OCI-M2 (cell line): ENCODE data around the gene EPHX1.
"Not testable (repeated sequence)": the region's sequence is repeated elsewhere in the genome, so short reads cannot be mapped to it uniquely, and the experiment has no call there.

Experiments
- DNase-seq: peaks from one replicate; lab custom pipeline; 2025; ENCODE audit not compliant: unreplicated experiment; lab: John Stamatoyannopoulos, UW

Gene EPHX1

DNA sequence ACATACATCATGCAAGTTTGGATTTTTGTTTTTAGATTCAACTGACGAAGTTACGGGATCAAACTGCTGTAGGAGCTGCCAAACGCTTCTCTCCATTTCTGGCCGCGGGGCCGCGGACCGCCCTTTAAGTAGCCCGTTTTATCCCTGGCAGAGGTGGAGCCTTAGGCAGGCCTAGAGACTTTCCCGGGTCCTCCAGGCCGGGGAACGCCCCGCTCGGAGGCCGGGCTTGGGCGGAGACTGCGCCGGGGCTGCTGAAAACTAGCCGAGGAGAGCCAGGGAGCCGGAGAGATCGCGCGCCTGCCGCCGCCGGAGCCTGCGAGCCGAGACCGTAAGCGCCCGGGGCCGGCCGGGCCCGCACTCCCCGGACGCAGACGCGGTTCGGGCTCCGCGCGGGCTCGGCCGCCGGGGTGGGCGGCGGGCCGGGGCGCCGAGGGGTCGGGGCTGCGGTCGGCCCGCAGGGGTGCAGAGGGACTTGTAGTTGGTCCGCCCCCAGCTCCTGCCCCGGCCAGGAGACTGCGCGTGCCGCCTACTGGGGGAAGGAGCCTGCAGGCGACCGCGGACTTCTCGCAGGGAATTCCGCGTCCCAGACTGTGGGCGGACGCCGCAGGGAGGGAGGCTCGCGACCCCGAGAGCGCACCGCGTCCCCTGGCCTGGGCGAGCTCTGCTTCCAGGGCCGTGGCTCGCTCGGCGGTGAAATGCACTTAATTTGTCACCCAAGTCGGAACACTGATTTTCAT lies at the start of gene EPHX1:
Gene EPHX1, plus strand, starts transcription at position 283 of the 737 bp plus-strand sequence. CDS start 18,606 bp downstream, outside the sequence.
- no peak for DNase-seq

DNA sequence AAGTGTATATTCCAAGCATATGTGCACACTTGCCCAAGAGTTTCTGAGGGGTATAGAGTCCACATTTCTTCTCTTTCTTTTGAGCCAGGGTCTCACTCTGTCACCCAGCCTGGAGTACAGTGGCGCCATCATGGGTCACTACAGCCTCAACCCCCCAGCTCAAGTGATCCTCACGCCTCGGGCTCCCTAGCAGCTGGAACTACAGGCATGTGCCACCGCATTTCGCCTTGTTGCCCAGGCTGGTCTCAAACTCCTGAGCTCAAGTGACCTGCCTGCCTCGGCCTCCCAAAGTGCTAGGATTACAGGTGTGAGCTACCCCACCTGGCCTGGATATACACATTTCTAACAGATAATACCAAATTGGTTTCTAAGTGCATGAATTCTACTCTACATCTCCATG lies 49.4 kb upstream of the EPHX1 start:
- no peak for DNase-seq

DNA sequence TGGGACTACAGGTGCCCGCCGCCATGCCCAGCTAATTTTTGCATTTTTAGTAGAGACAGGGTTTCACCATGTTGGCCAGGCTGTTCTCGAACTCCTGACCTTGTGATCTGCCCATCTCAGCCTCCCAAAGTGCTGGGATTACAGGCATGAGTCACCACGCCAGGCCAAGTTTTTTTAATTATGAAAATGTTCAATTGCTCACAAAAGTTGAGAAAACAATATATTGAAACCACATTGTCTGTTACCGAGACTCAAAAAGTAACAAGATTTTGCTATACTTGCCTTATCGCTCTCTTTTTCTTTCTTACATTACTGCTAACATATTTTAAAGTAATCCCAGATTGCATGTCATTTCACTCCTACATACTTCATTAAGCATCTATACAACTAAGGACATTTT lies 48.5 kb upstream of the EPHX1 start:
- DNase-seq, result not testable (repeated sequence)

DNA sequence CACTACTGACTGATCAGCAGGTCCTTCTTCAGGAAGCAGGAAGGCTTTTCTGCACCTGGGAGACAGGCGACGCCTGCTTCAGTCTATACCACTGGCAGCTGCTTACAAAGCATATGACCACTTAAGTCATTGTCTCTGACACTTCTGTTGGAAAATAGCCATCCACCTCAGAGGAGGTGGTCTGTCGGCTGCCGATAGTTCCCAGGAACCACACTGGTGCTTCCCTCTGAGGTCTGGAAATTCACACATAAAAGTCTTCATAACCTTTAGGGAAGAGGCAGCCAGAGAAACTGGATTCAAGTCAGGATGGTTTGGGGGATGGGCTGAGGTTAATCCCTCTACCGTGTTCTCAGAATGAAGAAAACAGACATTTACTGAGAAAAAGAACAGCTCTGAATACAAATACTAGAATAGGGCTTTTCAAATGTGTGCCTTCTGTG lies 47.9 kb upstream of the EPHX1 start:
- no peak for DNase-seq

DNA sequence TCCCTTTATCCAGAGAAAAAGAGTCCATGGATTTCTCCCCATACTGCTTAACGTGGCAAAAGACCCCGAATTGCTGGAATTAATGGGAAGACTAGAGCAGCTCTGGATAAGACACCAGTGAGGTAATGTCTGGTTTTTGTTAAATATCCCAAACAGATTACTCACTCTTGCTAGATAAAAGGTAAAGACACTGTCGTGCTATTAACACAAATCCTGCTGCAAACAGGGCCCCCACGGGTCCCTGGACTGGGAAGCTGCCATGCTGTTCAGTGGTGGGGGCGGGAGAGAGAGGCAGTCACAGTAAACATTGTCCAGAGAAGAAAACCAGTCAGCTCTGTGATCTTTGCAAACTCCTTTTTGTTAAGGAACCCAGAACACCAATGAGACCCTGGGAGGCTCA lies 47.5 kb upstream of the EPHX1 start:
- no peak for DNase-seq

DNA sequence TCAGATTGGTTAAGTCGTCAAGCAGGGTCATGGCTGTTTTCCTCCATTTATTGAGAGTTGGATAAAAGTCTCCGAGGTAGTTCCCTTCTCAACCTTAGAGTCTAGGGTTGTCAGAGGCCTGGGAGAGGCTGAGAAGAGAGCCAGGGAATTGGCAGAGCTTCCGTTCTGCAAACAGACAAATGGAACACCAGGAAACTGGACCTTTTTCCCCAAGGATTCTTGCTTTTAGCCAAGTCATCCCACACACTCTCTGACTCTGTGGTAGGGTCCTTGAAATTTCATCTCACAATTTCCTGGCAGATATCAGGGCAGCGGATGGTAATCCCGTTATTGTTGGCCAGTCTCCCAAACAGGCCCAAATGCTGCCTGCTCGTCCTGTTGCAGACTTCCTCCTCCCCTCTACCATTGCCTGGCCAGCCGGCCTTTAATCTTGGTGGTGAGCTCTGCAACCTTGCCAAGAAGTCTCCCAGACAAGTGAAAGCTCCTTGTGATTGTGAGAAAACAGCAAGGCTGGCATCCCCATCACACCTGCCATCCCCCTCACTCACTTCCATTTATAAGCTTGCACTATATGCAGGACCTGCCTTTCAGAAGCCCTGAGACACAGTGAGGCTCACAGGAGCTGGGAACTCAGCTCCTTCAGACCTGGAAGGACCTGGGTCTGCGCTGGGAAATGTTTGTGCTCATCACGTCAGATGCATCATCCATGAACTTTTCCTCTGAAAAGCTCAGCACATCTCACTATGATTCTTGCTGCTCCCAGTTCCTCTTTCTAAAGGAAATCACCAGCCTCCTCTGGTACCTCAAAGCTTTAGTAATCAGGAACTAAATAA lies 46.0 kb upstream of the EPHX1 start:
- DNase-seq, result no peak

DNA sequence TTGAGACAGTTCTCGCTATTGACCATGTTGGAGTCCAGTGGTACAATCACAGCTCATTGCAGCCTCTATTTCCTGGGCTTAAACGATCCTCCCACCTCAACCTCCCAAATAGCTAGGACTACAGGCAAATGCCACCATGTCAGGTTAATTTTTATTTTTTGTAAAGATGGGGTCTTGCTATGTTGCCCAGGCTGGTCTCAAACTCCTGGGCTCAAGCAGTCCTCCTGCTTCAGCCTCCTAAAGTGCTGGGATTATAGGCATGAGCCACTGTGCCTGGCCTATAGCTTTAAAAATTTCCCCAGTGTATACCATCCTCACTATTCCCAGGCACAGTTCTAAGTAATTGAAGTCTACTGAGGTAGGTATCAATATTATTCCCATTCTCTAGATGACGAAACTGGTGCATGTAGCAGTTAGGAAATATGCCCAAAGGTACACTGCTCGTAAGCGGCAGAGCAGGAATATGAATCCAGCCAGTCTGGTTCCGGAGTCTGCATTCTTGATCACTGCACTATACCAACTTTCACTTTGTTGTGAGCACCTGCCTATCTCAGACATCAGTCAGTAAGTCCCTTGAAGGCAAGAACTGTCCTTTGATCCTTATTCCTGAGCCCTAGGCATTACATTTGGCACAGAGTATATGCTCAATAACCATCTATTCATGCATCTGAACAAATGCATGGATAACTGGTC lies 43.8 kb upstream of the EPHX1 start:
- no peak for DNase-seq

DNA sequence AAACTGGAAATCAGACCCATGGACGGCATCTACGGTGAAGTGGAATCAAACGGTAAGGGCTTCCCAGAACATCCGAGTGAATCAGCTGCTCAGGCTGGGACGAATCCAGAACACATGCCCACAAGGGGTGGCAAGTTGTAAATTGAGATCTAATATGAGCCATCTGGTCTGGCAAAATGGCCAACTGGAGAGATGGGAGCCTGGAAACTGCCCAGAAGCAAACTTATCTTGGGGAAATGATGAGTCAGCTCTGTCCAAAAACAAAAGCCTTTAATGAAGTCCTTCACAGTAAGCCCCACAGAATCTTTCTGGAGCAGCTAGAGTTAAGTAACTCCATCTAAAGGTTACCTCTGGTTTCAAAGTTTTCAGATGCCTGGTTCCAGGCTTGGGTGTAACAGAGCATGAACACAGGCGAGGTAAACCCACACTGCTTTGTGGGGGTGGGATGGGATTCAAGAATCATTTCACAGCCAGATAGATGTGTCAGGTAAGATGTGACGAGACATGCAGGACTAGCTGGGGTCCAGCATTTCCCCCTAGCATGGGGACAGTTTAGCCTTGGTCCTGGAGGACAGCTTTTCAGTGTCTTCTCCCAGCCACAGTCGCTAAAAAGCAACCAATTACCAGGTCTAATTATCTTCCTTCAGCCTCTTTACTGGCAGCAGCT lies 42.8 kb upstream of the EPHX1 start:
- no peak for DNase-seq

DNA sequence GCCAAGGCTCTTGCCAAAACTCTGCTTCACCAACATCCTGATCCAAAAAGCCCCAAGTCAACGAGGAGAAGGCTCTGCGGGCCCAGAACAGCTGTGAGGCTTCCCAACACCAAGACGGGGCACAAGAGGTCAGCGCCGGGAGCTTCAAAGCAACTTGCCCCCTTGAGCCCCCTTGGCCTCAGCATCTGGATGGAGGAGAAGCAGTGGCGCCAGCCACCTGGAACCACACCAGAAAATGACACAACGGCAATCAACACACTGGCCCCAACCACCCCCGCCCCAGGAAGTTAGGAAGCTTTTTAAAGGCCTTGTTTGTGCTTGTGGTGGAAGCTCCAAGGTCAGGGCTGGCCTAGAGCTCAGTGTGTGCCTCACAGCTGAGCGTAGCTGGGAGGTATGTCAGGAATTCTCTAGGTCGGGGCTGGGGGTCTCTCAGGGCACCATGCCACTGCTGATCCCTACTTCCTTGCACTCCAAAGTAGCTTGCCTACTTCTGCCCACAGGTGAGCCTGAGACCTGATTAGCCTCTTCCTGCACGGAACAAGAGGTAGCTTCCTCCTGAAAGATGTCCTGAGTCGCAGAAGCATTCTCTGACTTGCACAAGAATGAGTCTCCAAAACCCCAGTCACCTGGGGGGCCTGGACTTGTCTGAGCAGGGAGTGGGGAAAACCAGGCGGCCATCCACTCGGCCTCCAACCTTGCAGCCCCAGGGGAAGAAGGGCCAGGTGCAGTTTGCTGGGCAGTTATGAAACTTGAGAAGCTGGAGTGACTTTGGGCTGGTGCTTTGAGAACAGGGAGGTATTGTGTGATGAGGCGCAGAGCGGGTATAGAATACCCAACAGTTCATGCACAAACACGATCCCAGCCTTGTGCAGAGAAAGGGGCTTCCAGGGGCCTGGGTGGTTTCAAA lies 42.0 kb upstream of the EPHX1 start:
- no peak for DNase-seq

DNA sequence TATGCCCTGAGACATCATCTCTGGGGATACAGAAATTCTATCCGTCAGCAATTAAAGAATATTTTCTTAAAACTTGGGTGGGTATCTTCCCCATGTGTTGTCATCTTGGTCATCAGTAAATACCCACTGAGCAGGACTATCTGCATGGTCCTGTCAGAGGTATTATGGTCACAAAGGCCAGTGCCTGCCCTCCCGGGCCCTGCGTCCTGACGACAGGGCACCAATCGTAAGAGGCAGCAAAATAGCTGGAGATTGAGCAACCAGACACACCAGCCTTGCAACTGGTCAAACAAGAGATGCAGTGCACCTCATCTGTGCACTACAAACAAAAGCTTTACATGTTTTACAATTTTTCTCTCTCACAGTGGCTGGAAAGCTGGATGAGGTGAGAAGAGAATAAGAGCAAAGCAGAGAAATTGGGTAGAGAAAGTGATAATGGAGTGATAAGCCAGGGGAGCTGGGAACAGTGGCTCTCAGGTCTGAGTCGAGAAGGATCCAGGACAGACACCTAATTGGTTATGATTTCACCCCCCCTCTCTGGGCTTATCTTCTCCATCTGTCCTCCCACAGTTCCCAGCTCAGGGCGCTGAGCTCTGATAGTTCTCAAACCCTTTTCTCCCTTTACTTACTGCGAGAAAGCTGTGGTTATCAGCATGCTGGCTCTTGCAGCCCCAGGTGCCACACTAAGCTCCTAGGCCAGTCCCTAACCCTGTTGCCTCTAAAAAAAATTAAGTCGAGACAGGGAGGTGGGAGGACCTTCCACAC lies 41.1 kb upstream of the EPHX1 start:
- no peak for DNase-seq

DNA sequence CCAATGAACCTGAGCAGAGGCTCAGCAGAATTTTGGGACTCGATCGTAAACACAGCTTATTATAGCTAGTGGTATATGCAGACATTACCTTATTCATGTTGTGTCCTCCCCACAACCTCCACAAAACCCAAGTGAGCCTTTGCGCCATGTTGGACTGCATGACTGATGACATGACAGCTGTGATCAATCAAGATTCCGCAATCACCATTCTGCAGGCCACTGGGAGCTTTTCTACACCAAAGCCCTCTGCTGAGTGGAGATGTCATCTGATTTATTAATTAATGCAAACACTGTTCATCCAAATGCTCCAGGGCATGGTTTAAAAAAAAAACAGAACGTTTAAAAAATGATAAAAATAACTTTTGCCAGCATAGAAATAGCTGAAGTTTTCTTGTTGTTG lies 40.2 kb upstream of the EPHX1 start:
- no peak for DNase-seq

DNA sequence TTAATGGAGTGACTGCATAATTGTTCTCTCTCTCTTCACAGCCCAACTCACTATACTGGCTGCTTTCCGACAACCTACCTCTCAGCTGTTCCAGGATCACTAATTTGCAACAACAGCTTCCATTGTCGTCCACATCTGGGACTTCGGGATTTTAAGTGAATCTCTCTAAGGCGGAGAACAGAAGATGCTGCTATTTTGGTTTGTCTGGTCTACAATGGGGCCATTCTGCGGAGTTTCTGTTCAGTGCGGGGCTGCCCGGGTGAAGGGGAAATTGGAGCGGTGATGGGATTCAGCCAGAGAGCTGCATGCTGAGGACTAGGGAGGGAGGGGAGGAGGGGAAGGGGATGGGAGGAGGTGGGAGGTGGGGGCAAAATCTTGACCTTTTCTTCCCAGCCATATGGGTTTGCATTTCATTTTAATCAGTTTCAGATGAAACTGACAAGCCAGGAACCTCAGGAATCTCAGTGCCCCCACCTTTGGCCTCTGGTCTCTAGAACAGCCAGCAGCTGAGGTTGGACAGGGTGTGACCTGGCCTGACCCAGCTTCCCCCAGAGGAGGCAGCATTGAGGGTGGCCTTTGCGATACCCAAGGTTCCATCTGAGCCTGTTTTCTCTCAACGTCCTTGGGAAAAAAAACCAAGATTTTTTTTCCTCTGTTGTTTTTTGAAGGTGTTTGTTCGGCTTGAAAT lies 39.2 kb upstream of the EPHX1 start:
- no peak for DNase-seq

DNA sequence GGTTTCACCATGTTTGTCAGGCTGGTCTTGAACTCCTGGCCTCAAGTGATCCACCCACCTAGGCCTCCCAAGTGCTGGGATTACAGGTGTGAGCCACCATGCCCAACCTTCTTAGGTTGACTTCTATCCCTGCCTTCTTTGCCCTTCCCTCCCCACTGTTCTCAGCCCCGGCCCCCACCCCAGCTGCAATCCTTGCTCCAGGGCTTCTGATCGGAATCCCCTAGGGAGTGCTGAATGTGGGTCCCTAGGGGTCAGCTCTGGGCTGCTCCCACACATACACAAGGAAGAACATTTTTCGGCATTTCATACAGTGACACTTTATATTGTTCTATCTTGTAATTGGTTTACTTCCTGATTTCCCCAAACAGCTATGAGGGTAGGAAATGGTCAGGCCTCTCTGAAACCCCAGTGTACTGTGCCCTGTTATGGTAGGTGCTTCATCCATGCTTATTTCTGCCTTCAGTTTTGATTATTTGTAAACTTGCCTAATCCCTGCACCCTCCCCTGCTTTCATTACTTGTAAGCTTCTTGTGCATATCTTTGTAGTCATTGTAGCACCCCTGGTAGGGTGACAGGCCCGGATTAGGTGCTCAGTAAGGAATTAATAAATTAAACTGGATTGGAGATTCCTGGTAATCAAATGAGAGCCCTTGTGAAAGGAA lies 38.1 kb upstream of the EPHX1 start:
- no peak for DNase-seq

DNA sequence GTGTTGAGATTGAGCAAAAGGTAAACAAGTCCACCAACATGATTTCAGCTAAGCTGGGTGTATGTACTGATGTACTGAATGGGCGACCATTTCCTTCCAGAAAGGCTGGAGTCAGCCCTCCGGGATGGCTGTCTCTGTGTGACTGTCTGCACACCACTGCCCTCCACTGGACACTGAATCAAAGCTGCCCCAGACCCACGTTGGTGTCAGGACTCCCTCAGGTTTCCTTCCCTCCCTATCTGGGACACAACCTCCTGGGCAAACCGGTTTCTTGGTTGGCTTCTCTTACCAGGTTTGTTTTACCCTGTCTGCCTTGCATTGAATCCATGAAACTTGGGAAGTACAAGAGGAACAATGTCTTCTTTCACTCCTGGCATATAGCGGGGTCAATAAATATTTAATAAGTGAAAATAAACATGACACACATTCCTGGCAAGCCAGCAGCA lies 37.6 kb upstream of the EPHX1 start:
- no peak for DNase-seq

DNA sequence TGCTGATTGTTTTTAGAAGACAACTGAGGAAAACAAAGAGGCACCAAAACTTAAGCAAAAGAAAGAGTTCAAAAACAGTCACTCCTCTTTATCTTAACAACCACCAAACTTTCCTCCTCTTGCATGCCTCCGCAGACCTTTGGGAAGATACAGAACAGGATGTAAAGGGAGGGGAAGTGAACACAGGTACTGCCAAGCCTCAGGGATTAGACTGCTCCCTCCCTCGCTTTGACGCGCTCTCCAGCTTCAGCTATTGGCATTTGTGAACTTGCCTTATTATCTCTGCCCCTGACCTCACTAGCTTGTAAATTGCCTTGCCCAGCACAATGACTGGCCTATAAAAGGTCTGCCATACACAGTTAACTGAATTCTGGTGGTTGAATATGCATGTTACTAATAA lies 37.1 kb upstream of the EPHX1 start:
- no peak for DNase-seq

DNA sequence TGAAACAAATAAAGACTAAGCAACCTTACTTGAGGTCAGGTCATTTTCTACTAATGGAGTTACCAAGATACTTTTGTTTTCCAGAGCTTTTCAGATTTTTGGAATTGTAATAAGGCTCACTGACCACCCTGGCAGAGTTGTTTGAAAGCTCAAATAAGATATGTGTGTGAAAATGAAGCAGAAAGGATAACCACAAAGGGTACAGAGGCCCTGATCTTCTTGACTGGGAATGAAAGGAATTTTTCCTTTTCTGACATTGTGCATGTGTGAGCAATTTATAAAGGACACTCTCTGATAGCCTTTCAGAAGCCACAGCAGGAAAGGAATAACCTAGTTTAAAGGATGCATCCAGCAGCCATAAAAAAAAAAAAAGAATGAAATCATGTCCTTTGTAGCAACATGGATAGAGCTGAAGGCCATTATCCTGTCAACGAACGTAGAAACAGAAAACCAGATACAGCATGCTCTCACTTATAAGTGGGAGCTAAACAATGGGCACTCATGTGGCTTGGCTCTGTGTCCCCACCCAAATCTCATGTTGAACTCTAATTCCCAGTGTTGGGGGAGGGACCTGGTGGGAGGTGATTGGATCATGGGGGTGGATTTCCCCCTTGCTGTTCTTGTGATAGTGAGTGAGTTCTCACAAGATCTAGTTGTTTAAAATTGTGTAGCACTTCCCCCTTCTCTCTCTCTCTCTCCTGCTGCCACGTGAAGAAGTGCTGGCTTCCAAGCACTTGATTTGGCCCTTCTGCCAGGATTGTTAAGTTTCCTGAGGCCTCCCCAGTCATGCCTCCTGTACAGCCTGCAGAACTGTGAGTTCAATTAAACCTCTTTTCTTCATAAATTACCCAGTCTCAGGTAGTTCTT lies 35.4 kb upstream of the EPHX1 start:
- no peak for DNase-seq

DNA sequence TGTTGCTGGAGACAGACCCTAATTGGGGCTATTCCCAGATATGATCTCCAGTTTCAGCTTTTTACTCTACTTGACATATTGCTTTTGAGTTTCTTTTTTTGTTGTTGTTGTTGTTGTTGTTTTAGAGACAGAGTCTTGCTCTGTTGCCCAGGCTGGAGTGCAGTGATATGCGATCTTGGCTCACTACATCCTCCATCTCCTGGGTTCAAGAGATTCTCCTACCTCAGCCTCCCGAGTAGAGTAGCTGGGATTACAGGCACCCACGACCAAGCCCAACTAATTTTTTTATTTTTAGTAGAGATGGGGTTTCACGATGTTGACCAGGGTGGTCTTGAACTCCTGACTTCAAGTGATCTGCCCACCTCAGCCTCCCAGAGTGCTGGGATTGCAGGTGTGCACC lies 33.6 kb upstream of the EPHX1 start:
- no peak for DNase-seq
